ENCODE data around the gene STX10. TPM values are rescaled to one million over a fixed set of nuclear protein-coding genes. Genes with fewer than 3 reads are reported as not detected.

The STX10 gene
- total and polyA plus RNA-seq, 2 donors (not counting 3 experiments of a cell fraction or from before 2014, with no cell fraction given) = 63.1 to 91.6 TPM

DNA sequence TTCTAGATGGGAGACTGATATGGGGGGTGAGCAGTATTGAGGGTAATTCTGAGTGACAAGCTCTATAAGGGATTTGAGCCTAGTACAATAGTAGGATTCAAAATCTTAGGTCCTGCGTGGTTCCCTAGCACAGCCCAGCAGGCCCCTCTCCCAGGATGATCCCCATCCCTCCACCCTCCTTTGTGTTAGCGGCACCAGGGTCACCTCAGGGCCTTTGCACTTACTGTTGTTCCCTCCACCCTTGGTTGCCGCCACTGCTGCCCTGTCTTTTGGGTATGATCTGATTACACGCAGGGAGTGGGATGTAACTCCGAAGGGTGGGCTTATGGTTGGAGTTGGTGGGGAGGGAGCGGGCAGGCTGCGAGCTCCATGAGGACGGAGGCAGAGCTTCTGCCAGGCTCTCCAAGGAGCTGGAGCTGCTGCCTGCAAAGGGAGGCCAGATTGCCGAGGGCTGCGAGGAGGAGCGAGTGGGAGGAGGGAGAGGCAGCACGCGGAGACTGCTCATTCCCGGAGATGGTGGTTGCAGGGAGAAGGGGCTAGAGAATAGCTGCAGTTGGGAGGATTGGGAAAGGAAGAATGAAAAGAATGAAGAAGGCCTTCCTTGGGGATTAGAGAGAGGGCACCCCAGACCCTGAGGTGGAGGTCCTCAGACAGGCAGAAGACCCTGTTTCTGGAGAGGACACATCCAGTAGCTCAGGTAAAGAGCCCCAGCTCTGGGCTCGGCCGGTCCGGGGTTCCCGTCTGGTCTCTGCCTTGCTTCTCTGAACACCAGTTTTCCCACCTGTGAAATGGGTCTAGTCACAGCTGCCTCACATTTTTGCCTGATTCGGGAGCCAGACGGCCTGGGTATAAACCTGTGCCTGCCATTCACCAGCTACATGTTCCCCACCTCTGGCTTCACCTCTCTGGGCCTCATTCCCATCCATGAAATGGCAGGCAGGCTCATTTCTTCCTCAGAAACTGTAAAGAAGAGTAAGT is 26.9 kb downstream of the STX10 start:
- H3K36me3 ChIP-seq (ENCODE audit: control insufficient read depth in 2 of 2, extremely low read depth in 1 of 2, insufficient read depth in 2 of 2, low read length in 2 of 2) = peaks cover 0 to 7% of the 10 kb centered on the region in 2 experiments
- intact Hi-C loops (cut with micrococcal nuclease) = no loop called here

More for the DNA sequence above, 26.9 kb downstream of the STX10 start:
- no peak overlapping the region for H2AFZ ChIP-seq (ENCODE audit: low read depth, low read length)
- no peaks in the 10 kb centered on the region for H4K20me1 ChIP-seq (replicated peaks; ENCODE audit: control insufficient read depth, extremely low read depth, insufficient read depth, low read length)
- no peak overlapping the region for H3K27ac ChIP-seq (ENCODE audit: insufficient read depth, low read depth, low read length)
- no peak overlapping the region for H3K4me3 ChIP-seq (replicated peaks in 1 of 3; ENCODE audit: insufficient read depth in 1 of 3, low read depth in 1 of 3, low read length in 3 of 3)
- no peak overlapping the region for H3K9ac ChIP-seq (replicated peaks; ENCODE audit: extremely low read depth, insufficient read depth, low read length)
- FAIRE-seq (no peak), DNase-seq (ENCODE audit: low read depth, low spot score) (no peak)
- peaks cover 8% of the 10 kb centered on the region for H3K4me1 ChIP-seq (ENCODE audit: control insufficient read depth, extremely low read depth, insufficient read depth, low read length)
- TF ChIP-seq GATA2 (IDR thresholded peaks at IDR 0.05; ENCODE audit: insufficient read depth, insufficient read length, low read depth, low read length) (no peak), MYC (IDR thresholded peaks at IDR 0.05; ENCODE audit: low read depth, low read length) (no peak), POLR2A (IDR thresholded peaks at IDR 0.05; ENCODE audit: low read depth, low read length) (no peak), JUN (IDR thresholded peaks at IDR 0.05; ENCODE audit: borderline replicate concordance, insufficient read depth, insufficient read length, low read depth) (no peak), FOS (IDR thresholded peaks at IDR 0.05; ENCODE audit: borderline replicate concordance, insufficient read depth, low read length) (no peak), POLR2AphosphoS5 (IDR thresholded peaks at IDR 0.05; ENCODE audit: insufficient read depth, low read depth, low read length) (no peak), EZH2 (IDR thresholded peaks at IDR 0.05; ENCODE audit: borderline replicate concordance, low read depth, low read length, severe bottlenecking) (no peak)
- TF ChIP-seq, protein P1, sequence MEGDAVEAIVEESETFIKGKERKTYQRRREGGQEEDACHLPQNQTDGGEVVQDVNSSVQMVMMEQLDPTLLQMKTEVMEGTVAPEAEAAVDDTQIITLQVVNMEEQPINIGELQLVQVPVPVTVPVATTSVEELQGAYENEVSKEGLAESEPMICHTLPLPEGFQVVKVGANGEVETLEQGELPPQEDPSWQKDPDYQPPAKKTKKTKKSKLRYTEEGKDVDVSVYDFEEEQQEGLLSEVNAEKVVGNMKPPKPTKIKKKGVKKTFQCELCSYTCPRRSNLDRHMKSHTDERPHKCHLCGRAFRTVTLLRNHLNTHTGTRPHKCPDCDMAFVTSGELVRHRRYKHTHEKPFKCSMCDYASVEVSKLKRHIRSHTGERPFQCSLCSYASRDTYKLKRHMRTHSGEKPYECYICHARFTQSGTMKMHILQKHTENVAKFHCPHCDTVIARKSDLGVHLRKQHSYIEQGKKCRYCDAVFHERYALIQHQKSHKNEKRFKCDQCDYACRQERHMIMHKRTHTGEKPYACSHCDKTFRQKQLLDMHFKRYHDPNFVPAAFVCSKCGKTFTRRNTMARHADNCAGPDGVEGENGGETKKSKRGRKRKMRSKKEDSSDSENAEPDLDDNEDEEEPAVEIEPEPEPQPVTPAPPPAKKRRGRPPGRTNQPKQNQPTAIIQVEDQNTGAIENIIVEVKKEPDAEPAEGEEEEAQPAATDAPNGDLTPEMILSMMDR (IDR thresholded peaks at IDR 0.05; ENCODE audit: extremely low read depth in 1 of 2, insufficient read depth in 1 of 2, low read depth in 1 of 2, low read length in 2 of 2) = no peak
- TF ChIP-seq, protein P2, sequence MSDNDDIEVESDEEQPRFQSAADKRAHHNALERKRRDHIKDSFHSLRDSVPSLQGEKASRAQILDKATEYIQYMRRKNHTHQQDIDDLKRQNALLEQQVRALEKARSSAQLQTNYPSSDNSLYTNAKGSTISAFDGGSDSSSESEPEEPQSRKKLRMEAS (IDR thresholded peaks at IDR 0.05; ENCODE audit: insufficient read depth, insufficient read length) = no peak
- no peaks in the 10 kb centered on the region for H3K9me1 ChIP-seq (replicated peaks; ENCODE audit: control insufficient read depth, extremely low read depth, insufficient read depth, low read length)
- H3K27me3 ChIP-seq (ENCODE audit: control insufficient read depth in 2 of 2, insufficient read depth in 2 of 2, low read length in 2 of 2) = no peaks in the 10 kb centered on the region
- H3K4me2 ChIP-seq (ENCODE audit: insufficient read depth, low read length) = no peak overlapping the region
- ChIA-PET POLR2A (no interaction called here), CTCF (interaction anchor here (0.6 kb wide), 1 partner anchor 111 kb away, joined by 3 read pairs; no protein-coding TSS in a partner anchor)
- H3K9me3 ChIP-seq (replicated peaks; ENCODE audit: control insufficient read depth, insufficient read depth, low read length) = no peaks in the 10 kb centered on the region
- dilution Hi-C loops (cut with MboI; ENCODE audit: extremely low pct_ligation_motif_present, low sequenced_read_pairs) = no loop called here
- BruUV-seq (replicated peaks) = no TSS peak
- peaks cover 88% of the 10 kb centered on the region for H3K79me2 ChIP-seq (ENCODE audit: control insufficient read depth, insufficient read depth, low read length)

All from endothelial cell of umbilical vein (primary cell).